Activated CD4-positive, alpha-beta T cell treated with anti-CD3 and anti-CD28 coated beads, Interleukin-2, amount 50 U/mL, for 4 hours (primary cell): ENCODE results near the gene HSD17B2.
"Not testable (repeated sequence)": the region's sequence is repeated elsewhere in the genome, so short reads cannot be mapped to it uniquely, and the experiment has no call there.

Experiments used
- DNase-seq, 2 experiments: peaks; one replicate each; pipeline ENCODE4 v3.0.0-alpha.2; 2020

HSD17B2 gene

GRCh38 chr16:82083710-82084353 lies 48.8 kb downstream of the HSD17B2 start:
- DNase-seq, result no peak

- DNase-seq, result no peak
These were observed 50.1 kb downstream of the HSD17B2 start for GRCh38 chr16:82085011-82085779.

- DNase-seq, result no peak
These were observed 53.4 kb downstream of the HSD17B2 start for GRCh38 chr16:82088483-82088882.

GRCh38 chr16:82091241-82091640 lies 56.2 kb downstream of the HSD17B2 start:
- no peak for DNase-seq

- no peak for DNase-seq
These were observed 57.7 kb downstream of the HSD17B2 start for GRCh38 chr16:82092711-82093110.

GRCh38 chr16:82093666-82094300 lies 58.7 kb downstream of the HSD17B2 start:
- DNase-seq, result no peak

GRCh38 chr16:82094942-82095540 lies 60.0 kb downstream of the HSD17B2 start:
- no peak for DNase-seq

- DNase-seq, result no peak
These were observed 61.6 kb downstream of the HSD17B2 start for GRCh38 chr16:82096641-82097040.

GRCh38 chr16:82105107-82105506 lies 70.1 kb downstream of the HSD17B2 start:
- no peak for DNase-seq

- DNase-seq, result no peak
These were observed 73.0 kb downstream of the HSD17B2 start for GRCh38 chr16:82108100-82108499.

- no peak for DNase-seq
These were observed 73.7 kb downstream of the HSD17B2 start for GRCh38 chr16:82108774-82109173.

- DNase-seq, result not testable (repeated sequence)
These were observed 74.2 kb downstream of the HSD17B2 start for GRCh38 chr16:82109266-82109665.

- no peak for DNase-seq
These were observed 76.9 kb downstream of the HSD17B2 start for GRCh38 chr16:82111944-82112343.

GRCh38 chr16:82113741-82114140 lies 78.7 kb downstream of the HSD17B2 start:
- DNase-seq, result no peak

- DNase-seq, result no peak
These were observed 81.5 kb downstream of the HSD17B2 start for GRCh38 chr16:82116535-82116934.

- no peak for DNase-seq
These were observed 83.7 kb downstream of the HSD17B2 start for GRCh38 chr16:82118749-82119148.

- no peak for DNase-seq
These were observed 84.4 kb downstream of the HSD17B2 start for GRCh38 chr16:82119405-82119804.

GRCh38 chr16:82124651-82125050 lies 89.6 kb downstream of the HSD17B2 start:
- DNase-seq, result no peak

- DNase-seq, result no peak
These were observed 94.8 kb downstream of the HSD17B2 start for GRCh38 chr16:82129881-82130280.

- DNase-seq, result no peak
These were observed 98.7 kb downstream of the HSD17B2 start for GRCh38 chr16:82133798-82134197.

- DNase-seq, result no peak
These were observed 99.8 kb downstream of the HSD17B2 start for GRCh38 chr16:82134846-82135245.

GRCh38 chr16:82135844-82136243 lies 100.8 kb downstream of the HSD17B2 start:
- DNase-seq, result no peak

GRCh38 chr16:82136956-82137821 lies 102.1 kb downstream of the HSD17B2 start:
- no peak for DNase-seq
